ENCODE data around the gene LIMS2.
A peak's percentile ranks its signal among the peaks of the same experiment; 100 is the strongest.

LIMS2 gene

DNA sequence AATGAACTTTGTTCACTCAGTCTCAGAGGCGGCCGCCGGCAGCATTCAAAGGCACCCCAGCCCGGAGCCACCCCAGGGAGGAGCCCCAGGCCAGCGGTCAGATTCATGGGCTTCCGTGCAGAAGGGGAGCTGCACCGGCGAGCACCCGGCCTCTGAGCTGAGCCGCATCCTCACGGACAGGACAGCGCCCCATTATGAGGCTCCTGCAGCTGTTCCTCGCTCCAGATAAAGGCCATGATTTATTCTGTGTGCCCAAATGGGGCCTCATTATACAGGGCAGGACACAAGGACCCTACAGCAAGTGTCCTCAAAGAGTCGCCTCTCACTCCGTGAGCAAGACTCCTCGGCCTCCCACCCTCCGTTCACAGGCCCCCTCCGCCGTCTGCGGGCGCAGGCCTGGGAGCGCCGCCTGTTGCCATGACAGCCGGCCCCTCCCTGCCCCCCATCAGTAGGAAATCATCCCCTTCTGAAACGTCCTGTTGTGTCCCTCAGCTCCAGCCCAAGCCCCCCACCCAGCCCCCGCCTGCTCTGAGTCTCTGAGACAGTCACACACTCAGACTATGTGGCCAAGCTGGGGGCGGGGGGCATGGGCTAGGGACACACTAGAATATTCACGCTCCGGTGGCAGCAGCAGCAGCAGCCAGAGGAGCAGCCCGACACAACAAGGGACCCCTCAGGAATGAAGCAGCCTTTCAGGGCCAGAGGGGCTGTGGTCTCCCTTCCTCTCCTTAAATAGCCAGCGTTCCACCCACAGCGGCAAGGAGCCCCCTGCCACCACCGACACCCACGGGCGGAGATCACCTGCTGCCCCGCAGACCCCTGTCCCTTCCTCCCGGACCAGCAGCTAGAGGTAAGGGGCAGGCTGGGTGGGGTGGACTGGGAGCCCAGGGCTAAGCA lies 29.7 kb downstream of the LIMS2 start, which contains the start of gene GPR17:
Gene GPR17 (plus strand): TSS at position 759 of the 897 bp plus-strand sequence. CDS start 4,583 bp downstream, outside the sequence.
- no peak for DNase-seq

DNA sequence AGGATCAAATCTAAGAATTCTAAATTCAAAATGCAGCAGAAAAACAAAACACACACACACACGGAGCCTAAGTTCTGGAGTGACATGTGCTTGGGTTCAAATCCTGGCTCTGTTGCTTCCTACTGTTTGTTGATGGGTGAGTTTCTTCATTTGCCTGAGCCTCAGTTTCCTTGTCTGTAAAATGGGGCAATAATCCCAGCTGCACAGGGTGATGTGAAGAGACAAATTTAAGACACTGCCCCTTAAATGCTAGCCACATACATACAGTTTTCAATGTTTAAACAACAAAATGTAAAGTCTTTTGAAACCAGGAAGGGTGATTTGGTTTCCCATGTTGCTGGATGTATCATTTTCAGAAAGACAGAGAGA lies 30.3 kb downstream of the LIMS2 start:
- DNase-seq = no peak

DNA sequence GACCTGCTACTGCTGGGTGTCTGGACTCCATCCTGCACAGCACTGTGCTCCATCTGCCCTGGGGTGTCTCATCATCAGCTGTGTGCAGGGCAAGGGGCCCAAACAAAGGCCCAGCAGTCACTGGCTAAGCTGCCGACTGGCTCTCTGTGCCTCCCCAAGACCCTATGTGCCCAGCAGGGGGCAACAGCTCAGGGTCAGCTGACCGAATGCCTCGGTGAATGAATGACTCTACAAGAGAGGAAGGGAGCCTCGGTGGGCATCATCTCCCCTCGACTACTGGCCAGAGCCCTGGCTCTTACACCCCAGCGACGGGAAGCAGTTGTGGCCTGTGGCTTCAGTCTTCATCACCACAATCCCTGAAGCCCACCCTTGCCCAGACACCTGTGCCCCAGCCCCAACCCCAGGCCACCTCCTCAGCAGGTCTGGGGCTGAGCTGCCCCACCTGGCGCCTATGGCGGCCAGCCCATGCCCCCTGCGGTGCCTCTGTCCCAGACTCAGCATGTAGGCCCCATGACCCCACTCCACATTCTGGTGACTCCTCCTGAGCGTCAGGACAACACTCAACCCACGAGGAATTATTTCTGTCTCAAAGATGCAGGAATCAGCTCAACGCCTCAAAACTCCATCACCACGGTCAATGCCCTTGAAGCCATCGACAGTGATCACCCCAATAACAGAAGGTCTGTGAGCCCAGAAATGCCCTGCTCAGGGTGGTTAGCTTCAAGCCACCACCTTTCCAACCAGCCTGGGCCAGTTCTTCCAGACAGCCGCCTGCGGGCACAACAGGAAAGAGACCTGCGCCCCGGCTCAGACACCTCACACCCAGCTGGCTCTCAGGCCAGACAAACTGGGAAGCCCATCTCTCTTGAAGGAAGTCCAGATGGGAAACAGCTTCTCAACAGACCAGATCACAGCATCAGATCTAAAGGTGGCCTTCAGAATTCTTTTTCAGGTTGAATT lies 31.0 kb downstream of the LIMS2 start:
- no peak for DNase-seq

DNA sequence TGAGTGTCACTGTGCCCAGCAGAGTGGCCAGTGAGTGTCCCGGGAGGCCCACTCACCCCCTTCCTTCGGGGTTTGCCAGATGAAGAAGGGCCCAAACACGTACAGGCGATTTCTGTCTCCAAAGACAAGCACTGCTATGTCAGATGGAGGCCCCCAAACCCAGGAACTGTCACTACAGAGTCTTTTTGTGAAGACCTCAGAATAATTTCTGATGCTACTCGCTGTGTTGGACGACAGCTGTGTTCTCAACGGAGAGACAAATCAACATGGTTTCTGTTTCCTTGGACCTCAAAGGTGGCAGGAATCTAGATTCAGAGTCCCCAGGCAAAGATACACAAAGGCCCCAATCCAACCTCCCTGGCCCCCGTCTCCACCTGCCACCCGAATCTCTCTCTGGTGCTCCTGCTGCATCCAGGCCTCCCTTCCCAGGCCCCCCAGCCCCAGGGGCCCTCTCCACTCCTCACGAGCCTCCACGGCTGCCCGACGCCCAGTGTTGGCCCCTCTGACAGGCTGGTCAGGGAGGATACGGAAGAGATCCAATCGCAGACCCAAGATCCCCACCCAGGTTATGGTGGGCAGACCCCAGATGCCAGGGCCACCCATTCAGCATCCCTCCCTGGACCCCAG lies 31.8 kb downstream of the LIMS2 start:
- DNase-seq = no peak

DNA sequence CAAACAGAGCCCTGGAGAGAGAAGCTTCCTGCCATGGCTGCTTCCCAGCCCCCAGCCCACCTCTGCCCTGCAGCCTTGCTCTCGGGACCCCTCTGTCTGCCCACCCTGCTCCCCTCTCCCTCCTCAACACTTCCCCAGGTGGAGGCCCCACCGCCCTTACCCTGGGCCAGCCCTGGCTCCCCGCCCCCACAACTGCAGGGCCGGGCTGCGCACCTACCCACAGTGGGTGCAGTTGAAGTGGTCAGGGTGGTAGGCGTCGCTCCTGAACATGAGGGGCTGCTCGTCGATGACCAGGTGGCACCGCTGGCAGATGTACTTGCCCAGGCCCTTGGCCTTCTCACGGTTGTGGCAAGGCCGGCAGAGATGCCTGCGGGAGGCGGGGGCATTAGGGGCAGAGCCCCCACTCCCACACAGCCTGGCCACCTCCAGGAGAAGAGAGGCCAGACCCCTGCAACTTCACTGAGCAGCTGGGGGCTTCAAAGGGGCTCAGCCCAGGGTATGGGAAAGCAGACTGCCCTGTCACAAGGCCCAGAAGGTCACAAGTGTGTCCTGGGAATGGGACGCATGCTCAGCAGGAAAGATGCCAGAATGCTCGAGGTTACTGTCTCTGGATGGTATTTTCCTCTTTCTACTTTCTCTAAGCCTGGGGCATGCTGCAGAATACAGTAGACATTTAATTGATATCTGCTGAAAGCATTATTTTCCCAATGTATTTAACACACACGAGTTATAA lies 32.5 kb downstream of the LIMS2 start:
- no peak for DNase-seq

DNA sequence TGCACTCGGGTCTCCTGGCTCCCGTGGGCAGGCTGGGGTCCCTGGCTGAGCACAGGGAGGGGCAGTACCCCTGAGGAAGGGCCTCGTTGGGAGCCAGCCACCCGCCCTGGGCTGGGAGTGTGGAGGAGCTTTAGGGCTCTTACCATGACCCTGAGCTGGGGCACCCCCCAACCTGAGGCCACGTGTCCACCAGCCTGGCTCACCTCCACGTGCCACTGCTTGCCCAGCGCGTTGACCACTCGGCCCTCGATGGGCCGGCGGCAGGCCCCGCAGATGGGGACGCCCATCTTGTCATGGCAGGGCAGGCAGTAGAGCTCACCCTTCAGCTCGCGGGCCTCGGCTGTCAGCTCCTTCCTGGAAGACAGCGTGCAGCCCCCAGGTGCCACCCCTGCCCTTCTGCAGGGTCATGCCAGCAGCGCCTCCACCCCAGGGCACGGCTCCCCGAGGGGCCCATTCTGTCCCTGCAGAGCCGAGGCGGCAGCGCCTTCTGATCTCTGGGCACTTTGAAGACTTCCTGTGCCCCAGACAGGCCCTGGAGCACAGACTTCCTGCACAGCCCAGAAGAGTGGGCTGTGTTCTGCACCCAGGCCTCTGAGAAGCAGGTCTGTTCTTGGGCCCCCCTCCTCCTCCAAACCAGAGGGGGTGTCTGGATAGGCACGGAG lies 33.4 kb downstream of the LIMS2 start:
- no peak for DNase-seq

DNA sequence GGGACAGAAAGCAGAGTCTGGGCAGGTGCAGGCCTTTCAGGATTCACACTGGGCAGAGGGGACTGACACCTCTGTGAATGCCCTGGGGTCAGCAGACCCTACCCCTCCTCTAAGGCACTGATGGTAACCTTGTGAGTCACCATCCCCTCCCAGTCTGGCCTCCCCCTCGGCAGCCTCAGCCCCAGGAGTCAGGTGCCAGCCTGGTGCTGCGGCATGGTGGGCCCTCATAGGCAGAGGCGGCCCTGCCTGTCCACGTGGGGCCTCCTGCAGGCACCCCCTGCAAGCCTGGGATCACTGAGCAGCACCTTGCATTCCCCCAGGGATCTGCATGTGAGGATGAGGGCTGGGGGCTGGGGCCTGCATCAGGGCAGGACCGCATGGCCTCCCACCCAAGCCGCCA lies 34.2 kb downstream of the LIMS2 start:
- DNase-seq = no peak

DNA sequence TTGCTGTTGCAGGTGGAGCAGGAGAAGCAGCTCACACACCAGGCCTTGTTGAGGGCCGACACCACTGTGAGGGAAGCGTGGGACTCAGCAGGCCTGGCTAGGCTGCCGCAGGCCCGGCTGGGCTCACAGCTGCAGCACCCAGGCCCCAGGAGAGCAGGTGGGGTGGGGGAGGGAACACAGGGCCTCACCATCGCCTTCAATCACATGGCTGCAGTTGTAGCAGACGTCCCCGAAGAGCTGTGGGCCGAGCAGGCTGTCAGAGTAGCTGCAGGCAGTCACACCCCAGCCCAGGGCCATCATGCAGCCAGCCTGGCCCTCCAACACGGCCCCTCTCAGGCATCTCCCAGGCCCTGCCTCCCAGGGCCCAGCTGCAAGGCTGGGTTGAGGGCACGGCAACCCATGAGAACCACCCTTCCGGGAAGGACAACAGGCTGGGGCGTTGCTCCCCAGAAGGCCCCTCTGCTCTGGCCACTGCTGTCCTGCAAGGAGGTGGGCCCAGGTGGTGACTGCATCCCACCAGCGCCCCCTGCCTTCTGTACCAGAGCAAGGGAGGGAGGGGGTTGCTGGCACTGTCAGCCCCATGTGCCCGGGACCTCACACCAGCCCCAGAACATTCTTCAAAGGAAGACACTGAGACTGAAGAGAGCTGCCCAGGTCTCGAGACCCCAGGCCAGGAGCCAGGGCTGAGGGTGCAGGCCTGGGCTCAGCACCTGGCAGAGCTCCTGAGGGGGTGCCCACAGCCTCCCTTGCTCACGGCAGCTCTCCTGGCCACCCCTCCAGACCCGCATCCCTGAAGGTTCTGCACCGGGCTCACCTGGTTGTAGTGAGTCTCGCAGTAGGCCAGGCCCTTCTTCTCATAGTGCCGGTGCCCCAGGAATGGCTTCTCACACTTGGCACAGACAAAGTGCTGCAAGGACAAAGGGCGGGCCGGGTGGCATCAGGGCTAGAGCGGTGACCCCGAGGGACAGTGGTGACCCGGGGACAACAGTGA lies 35.0 kb downstream of the LIMS2 start:
- DNase-seq = no peak

DNA sequence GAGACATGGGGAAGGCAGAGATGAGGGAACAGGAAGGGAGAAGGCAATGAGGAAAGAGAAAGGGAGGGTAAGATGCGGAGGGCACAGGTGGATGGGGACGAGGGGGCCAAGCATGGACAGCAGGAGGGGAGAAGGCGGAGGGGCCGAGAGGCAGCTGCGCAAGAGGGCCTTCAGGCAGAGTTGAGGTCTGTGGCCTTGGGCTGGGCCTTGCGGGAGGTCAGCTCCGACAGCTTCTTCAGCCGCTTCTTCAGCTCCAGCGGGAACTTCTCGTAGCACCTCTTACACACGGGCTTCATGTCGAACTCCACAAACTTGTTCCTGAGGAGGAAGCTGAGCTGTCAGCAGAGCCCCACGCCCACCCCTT lies 36.2 kb downstream of the LIMS2 start:
- no peak for DNase-seq

DNA sequence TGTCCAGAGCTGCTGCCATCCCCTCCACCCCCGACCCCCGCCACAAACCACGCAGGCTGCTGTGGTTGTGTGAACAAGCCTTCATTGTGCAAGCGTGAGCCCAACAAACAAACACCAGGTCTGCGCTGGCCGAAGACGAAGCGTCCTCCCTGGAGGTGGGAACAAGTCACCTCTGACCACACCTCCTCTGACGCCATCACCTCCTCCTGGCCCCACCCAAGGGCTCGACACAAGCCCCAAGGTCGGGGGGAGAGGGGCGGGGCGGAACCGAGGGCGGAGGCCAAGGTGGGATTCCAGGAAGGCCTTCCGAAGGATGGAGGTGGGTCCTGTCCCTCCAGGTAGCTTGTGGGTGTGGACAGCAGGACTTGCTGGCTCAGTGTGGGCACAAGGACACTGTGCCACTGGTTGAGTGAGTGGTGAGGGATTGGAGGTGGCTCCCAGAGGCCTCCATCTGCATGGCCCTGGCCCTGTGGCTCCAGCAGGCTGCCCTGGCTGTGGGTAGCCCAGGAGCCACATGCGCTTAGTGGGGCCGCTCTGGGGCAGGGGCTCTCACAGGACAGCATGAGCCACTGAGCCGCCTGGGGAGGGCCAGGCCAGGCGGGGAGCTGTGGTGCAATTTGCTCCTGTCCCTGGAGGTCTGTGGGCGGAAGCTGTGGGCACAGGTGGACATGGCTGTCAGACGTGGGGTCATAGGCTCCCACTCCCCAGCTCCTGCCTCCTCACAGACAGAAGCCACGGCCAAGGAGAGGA lies 36.8 kb downstream of the LIMS2 start:
- DNase-seq = no peak

DNA sequence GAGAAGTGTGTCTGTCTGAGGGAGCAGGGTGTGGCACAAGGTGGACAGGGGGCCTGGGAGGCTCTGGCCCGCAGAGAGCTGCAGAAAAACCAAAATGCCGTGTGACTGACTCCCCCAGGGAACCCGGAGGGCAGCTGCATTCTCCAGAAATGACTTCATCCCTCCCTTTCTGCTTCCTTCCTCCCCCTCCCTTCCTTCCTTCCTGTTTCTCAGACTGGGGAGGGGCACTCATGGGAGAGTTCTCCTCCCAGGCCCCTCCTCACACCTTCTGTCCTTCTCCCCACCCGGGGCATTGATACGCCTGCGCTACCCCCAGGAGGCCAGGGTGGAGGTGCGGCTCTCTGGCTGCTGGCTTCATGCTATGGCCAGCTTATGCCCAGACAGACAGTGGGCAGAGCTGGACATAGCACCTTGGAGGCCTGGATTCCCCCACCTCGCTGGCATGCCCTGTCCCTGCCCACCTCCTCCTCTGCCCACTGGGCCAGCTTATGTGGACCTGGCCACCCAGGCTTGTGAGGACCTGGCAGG lies 37.5 kb downstream of the LIMS2 start:
- DNase-seq = peak; percentile 93

DNA sequence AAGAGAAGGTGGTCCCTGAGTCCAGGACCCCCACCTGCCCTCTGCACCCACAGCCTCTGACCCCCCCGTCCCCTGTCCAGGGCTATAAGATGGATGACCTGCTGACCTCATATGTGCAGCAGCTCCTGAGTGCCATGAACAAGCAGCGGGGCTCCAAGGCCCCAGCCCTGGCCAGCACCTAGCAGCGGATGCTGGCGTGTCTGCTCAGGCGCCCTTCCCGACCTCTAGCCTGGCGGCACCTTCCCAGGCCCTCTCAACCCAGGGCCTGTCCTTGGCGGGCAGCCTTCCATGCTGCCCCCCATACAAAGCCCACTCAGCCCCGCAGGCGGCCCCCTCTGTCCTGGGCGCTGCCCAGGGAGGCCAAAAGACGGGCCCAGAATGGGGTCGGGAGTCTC lies 38.1 kb downstream of the LIMS2 start:
- DNase-seq = no peak

DNA sequence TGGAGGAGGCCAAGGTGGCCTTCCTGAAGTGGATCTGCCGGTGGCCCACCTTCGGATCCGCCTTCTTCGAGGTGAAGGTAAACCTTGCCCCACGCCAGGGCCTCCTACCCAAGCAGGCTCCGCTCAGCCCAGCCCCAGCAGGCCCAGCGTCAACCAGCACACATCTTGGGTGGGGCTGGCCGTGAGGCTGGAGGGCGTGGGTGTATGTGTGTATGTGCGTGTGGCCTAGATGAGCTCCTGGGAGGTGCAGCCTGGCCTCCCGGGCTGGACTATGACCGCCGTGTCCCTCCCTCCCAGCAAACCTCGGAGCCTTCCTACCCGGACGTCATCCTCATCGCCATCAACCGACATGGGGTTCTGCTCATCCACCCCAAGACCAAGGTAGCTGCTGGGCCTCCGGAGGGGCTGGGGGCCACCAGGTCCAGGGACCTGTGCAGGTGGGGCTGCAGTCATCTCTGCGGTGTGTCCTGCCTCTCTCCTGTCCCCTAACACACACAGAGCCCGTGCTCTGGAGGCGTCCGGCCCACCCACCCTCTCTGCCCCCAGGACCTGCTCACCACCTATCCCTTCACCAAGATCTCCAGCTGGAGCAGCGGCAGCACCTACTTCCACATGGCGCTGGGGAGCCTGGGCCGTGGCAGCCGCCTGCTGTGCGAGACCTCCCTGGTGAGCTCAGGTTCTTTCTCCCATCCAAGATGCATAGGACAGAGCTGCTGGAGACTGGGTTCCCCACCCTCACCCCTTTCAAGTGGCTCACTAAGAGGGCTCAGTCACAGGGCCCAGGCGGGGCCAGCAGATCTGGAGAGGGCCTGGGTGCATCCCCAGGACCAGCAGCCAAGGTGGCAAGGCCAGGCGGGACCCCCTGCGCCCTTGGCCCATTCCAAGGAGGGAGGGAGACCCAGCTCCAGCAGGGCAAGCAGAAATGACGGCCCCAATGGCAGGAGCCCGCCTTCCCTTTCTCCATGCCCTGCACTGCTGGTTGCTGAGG lies 38.8 kb downstream of the LIMS2 start:
- DNase-seq = no peak

DNA sequence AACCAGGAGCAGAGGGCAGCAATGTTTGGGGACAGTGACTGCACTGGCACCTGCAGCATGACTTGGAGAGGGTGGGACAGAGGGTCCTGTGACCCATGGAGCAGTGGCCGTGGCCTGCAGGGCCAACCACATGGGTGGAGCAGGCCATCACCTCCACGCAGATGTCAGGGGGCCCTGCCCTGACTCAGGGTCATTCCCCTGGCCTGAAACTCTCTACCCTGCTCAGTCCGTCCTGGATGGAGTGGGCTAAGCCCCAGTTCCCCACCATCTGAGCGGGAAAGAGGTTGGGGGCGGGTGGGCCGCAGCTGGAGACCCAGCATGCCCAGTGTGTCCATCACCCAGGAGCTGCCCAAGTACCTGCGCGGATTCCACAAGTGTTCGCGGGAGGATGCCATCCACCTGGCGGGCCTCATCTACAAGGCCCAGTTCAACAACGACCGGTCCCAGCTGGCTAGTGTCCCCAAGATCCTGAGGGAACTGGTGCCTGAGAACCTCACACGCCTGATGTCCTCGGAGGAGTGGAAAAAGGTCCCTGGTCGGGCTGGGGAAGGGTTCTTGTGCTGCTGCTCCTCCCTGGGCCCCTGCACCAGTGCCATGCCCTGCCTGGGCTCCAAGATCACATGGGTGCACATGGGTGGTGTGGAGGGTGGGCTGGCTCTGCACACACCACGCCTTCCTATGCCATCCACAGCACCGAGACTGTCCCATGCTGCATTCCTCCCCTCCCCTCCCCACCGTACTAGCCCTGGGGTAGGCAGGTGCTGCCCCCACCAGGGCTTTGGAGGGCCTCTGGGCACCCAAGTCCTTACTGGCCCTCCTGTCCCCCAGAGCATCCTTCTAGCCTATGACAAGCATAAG lies 39.7 kb downstream of the LIMS2 start:
- no peak for DNase-seq

DNA sequence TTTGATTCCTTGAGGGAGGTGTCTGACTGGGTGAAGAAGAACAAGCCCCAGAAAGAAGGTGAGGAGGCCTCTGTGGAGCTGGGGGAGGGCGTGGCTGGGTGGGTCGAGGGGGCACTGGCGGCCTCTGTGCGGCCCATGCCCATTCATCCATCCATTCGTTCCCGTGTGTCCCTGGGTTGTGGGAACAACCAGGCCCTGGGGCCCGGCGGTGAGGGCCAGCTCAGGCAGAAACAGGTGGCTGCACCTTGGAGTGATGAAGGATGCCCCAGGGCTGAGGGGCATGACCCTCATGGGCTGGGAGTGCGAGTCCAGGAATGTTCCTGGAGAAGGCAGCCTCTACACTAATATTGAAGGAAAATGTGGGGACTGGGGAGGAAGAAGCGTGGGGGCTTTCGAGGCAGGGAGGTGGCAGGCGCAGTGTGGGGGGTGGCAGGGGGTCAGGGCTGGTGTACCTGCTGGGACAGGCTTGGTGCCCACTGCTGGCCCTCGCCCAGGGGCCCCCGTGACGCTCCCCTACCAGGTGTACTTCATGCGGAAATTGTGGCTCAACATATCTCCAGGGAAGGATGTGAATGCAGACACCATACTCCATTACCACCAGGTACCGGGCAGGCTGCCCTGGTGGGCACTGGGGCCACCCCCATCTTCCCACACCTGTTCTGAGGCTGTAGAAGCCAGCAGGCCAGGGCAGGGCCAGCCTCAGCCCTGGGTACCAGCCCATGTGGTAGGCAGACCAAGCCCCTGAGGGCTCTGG lies 40.5 kb downstream of the LIMS2 start:
- DNase-seq = no peak

DNA sequence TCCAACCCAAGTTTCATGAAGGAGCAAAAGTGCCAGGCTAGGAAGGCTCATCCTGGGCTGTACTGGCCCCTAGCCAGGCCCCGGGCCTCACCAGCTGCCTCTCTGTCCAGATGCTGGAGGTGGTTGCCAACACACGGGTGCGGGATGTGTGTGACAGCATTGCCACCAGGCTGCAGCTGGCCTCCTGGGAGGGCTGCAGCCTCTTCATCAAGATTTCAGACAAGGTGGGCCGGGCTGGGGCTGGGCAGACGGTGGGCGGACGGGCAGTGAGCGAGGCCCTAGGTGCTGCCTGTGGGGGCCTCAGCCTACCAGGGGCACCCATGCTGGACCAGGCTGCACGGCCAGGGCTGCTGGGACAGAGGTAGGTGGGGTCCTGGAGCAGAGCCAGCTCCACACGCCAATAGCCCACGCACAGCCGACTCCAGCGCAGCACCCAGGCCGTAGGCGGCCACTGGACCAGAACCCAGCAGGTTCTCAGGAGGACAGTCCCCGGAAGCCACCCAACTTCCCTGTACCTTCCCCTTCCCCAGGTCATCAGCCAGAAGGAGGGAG lies 41.2 kb downstream of the LIMS2 start:
- no peak for DNase-seq
